LHCN-M2 (cell line): ENCODE data around the gene RAB9B. TPM values are rescaled to one million over a fixed set of nuclear protein-coding genes. Genes with fewer than 3 reads are reported as not detected.
"Not testable (repeated sequence)": the region's sequence is repeated elsewhere in the genome, so short reads cannot be mapped to it uniquely, and the experiment has no call there.

Source experiments
- DNase-seq: peaks from one replicate; pipeline ENCODE4 v3.0.0-alpha.2; 2012; ENCODE audit warnings: low read depth
- total RNA-seq: library from RNA; depleted of rRNA; stranded (reverse); fragments of >200 nt; gene quantifications from 2 replicates; pipeline ENCODE4 v1.2.3, GENCODE V29; 2014

RAB9B gene
- total RNA-seq, 1 experiment from 2014 or later, result under 0.01 TPM

- not testable (repeated sequence) for DNase-seq
Measured at GRCh38 chrX:103817101-103817500, 15.0 kb downstream of the RAB9B start.

- no peak for DNase-seq
Measured at GRCh38 chrX:103811858-103812257, 20.2 kb downstream of the RAB9B start.

DNA sequence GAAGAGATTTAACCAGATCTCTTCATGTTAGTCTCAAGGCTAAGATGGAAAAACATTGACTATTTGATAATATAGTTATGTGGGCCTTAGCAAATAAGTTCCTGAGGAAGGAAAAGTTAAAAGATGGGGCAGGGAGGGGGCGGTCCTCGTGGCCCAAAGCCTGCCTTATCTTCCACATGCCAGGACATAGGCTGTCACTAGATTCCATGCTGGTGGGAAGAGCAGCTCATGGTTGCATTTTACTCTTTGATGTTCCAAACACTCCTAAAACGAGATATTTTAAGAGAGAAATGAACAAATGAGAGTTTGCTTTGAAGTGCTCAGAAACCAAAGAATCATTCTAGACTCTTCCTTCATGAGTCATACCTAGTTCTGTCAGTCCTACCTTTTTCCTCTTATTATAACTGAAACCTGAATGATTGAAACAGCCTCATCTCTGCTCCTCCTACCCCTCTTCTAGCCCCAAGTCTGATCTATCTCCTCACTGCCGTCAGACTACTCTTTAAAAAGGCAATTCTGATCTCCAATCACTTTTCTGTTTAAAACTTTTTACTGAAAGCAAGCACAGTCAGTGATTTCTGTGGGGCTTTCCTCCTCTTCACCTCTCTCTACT, 25.1 kb downstream of the RAB9B start:
- no peak for DNase-seq

DNA sequence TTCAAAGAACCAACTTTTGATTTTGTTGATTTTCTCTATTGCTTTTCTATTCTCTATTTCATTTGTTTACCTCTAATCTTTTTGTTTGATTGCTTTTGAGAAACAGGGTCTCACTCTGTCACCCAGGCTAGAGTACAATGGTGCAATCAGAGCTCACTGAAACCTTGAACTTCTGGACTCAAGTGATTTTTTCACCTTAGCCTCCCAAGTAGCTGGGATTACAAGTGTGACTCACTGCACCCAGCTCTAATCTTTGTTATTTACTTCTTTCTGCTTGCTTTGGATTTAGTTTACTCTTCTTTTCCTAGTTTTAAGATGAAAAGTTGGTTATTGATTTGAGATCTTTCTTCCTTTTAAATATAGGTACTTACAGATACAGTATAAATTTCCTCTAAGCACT, 26.2 kb downstream of the RAB9B start:
- DNase-seq, result no peak

DNA sequence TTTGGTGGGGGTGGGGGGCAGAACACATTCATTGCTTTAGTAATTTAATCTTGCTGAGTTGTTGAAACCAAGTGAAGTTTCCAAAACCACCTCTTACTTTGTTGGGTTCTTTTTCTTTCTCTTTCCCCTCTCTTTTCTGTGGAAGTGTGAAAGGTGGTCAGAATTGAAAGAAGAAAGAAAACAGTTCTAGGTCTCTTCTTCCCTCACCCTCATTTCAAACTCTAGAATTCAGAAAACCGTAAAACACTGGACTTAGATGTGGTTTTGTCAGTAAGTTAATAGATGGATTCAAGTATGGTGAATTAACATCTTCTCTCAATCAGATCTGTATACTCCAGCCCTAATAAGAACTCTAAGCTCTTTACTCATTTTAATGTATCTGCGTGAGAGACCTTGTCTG, 31.7 kb downstream of the RAB9B start:
- no peak for DNase-seq

DNA sequence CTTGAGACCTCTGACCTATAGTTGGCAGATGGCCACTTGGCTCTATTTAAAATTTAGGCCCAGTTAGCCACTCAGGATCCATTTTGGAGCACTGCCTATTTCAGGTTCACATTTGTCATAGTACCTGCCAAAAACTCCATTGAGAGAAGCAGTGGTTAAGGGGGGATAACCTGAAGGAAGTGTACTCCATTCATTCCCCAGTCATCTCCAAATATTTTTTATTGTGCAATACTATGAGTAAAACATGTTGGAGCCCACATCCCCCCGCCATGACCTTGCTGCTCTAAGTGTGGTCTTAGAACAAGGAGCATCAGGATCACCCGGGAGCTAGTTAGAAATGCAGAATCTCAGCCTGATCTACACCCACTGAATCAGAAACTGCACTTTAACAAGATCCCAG, 34.4 kb downstream of the RAB9B start:
- no peak for DNase-seq

DNA sequence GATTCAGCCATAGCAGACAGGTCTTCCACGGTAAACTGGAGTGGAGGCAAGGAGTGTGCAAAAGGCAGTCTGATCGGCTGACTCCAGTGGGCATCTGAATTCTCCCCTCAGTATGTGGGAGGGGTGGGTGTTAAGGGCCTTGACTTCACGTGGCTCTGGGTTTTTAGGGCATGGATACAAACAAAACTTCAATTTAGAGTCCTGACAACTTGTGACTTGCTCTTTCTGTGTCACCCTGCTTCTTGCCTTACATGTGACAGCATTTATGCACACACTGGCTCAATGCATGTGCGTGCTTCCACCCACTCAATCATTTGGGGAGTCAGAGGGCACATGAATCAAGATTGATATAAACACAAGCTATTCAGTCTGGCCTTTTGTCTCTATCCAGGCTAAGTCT, 37.9 kb downstream of the RAB9B start:
- DNase-seq, result no peak

- DNase-seq, result no peak
Measured at GRCh38 chrX:103793545-103793940, 38.5 kb downstream of the RAB9B start.

DNA sequence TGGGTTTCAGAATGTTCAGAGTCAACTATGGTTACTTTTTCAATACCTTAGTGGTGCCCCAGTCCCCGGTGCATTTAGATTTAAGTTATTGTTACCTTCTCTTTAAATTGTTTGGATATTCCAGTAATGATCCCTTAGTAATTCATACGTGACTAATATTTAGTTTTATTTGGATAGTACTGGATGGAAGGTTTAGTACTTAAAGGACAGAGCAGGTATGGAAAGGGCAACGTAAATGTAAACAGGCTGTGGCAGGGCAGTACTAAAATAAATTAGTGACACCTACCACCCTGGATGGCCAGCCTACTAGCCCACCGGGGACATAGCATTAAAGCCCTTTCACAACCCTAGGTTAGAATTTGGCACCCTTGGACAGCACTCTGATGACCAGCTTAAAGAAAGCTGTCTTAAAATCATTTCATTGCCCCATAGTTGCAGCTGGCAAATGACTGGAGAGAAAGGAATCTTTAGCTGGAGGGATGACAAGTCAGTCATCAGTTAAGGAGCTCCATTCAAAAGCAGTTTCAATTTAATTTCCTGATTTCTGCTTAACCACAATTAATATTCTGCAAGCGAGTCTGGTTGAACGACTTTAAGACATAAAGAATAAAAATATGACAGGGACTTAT, 39.0 kb downstream of the RAB9B start:
- DNase-seq, result peak; percentile 47

DNA sequence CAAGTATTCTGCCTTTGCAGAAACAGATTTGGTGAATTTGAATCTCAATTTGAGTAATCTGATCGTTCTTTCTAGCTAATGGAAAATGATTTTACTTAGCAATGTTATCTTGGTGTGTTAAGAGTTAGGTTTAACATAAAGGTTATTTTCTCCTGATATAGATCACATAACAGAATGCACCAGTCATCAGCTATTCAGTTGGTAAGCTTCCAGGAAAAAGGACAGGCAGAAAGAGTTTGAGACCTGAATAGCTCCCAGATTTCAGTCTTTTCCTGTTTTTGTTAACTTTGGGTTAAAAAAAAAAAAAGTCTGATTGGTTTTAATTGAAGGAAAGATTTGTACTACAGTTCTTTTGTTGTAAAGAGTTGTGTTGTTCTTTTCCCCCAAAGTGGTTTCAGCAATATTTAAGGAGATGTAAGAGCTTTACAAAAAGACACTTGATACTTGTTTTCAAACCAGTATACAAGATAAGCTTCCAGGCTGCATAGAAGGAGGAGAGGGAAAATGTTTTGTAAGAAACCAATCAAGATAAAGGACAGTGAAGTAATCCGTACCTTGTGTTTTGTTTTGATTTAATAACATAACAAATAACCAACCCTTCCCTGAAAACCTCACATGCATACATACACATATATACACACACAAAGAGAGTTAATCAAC, 40.1 kb downstream of the RAB9B start:
- no peak for DNase-seq

DNA sequence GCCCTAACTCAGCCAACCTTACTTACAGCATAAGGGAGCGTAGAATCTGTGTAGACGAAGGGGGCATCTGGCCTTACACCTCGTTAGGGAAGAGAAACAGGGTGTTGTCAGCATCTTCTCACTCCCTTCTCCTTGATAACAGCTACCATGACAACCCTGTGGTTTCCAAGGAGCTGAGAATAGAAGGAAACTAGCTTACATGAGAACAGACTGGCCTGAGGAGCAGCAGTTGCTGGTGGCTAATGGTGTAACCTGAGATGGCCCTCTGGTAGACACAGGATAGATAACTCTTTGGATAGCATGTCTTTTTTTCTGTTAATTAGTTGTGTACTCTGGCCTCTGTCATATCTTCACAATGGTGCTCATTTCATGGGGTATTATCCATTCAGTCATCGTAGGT, 40.8 kb downstream of the RAB9B start:
- peak; percentile 7 for DNase-seq

- DNase-seq, result no peak
Measured at GRCh38 chrX:103789004-103789403, 43.1 kb downstream of the RAB9B start.

GRCh38 chrX:103783971-103784370, 48.1 kb downstream of the RAB9B start:
- no peak for DNase-seq

- DNase-seq, result no peak
Measured at GRCh38 chrX:103783196-103783595, 48.9 kb downstream of the RAB9B start.

- DNase-seq, result no peak
Measured at GRCh38 chrX:103782640-103783039, 49.4 kb downstream of the RAB9B start.

GRCh38 chrX:103781706-103782105, 50.4 kb downstream of the RAB9B start:
- DNase-seq, result no peak

DNA sequence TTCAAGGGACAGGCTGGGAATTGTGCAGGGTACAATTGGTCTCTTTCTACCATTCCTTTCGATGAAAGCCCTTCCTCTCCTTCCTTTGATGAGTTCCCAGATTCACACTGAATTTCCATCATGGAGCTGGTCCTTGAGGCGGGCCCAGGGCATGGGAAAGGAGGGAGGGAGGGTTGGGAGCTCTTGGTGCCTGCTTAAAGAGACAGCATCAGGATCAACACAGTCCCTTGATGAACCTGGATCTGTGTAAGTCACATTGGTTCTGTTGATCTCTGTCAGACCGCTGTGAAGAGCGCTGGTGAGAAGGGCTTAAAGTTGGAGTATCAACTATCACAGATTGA, 51.0 kb downstream of the RAB9B start:
- DNase-seq, result no peak

GRCh38 chrX:103780336-103781061, 51.6 kb downstream of the RAB9B start:
- no peak for DNase-seq

- no peak for DNase-seq
Measured at GRCh38 chrX:103779141-103779789, 52.8 kb downstream of the RAB9B start.

GRCh38 chrX:103776546-103776945, 55.5 kb downstream of the RAB9B start, which contains the start of gene PLP1:
Gene PLP1, plus strand, starts transcription at chrX:103776840. Its CDS starts 156 bp downstream, at chrX:103776996.
- no peak for DNase-seq

- peak; percentile 12 for DNase-seq
Measured at GRCh38 chrX:103774070-103774642, 57.9 kb downstream of the RAB9B start.

GRCh38 chrX:103773445-103773844, 58.6 kb downstream of the RAB9B start:
- DNase-seq, result no peak
